Left renal pelvis (tissue), 4 donors: Measurements from ENCODE around the gene SSU72. TPM values are rescaled to one million over a fixed set of nuclear protein-coding genes. Genes with fewer than 3 reads are reported as not detected.

Experiments used
- DNase-seq, 4 donors: peaks; one replicate each; pipeline ENCODE4 v3.0.0-alpha.2; 2013; ENCODE audit warnings: low read depth in 4 of 4, low spot score in 3 of 4
- polyA plus RNA-seq, 4 donors: library from polyadenylated mRNA; unstranded; fragments of 120-200 nt; gene quantifications; one replicate each; pipeline ENCODE4 v1.2.1, GENCODE V29; 2013; ENCODE audit not compliant: insufficient read length in 4 of 4

SSU72 gene
- polyA plus RNA-seq, 4 donors, result 77.9 to 93.4 (median 87.3) TPM

GRCh38 chr1:1613509-1614082 lies 38.9 kb upstream of the SSU72 start:
- no peak for DNase-seq

GRCh38 chr1:1612104-1612400 lies 37.4 kb upstream of the SSU72 start:
- no peak for DNase-seq

- no peak for DNase-seq
Observed at GRCh38 chr1:1610796-1611195, 36.1 kb upstream of the SSU72 start.

- DNase-seq, result no peak
Observed at GRCh38 chr1:1609822-1610485, 35.3 kb upstream of the SSU72 start.

- DNase-seq, result no peak
Observed at GRCh38 chr1:1606232-1606631, 31.6 kb upstream of the SSU72 start.

GRCh38 chr1:1605724-1606123 lies 31.1 kb upstream of the SSU72 start:
- DNase-seq, result no peak

- no peak for DNase-seq
Observed at GRCh38 chr1:1605034-1605591, 30.4 kb upstream of the SSU72 start.

GRCh38 chr1:1604374-1605033 lies 29.8 kb upstream of the SSU72 start:
- no peak for DNase-seq

- no peak for DNase-seq
Observed at GRCh38 chr1:1603671-1604373, 29.2 kb upstream of the SSU72 start.

- no peak for DNase-seq
Observed at GRCh38 chr1:1602968-1603506, 28.4 kb upstream of the SSU72 start.

- no peak for DNase-seq
Observed at GRCh38 chr1:1602304-1602967, 27.8 kb upstream of the SSU72 start.

- no peak for DNase-seq
Observed at GRCh38 chr1:1601564-1602303, 27.1 kb upstream of the SSU72 start.

GRCh38 chr1:1600861-1601563 lies 26.3 kb upstream of the SSU72 start:
- no peak for DNase-seq

GRCh38 chr1:1599935-1600860 lies 25.5 kb upstream of the SSU72 start, which contains the start of gene FNDC10:
TSS of gene FNDC10 (minus strand) at chr1:1600135. CDS start at chr1:1600015, 120 bp downstream.
- DNase-seq, result no peak

GRCh38 chr1:1599030-1599934 lies 24.6 kb upstream of the SSU72 start:
- DNase-seq, result no peak

GRCh38 chr1:1598720-1599029 lies 24.0 kb upstream of the SSU72 start:
- DNase-seq, result no peak

GRCh38 chr1:1598051-1598719 lies 23.5 kb upstream of the SSU72 start:
- DNase-seq, result no peak
